ENCODE measurements around the gene HINT1. TPM values are rescaled to one million over a fixed set of nuclear protein-coding genes. Genes with fewer than 3 reads are reported as not detected.

The HINT1 gene
- total RNA-seq, 1 donor from 2014 or later: 282 TPM

DNA sequence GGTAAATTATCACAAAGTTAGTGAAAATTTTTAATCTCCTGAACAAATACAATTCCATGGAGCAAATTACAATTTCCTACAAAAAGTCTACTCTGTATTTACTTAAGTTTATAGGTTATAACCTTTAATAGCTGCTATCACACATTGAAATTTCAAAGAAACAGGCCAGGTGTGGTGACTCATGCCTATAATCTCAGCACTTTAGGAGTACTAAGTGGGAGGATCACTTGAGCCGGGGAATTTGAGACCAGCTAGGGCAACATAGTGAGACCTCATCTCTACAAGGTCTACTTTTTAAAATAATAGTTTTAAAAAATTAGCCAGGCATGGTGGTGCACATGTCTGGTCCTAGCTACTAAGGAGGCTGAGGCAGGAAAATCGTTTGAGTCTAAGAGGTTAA lies 50.3 kb downstream of the HINT1 start:
- Mint-ChIP-seq H3K9me3 (peaks cover 16% of the 10 kb centered on the region), H3K4me1 (peaks cover under 1% of the 10 kb centered on the region), H3K36me3 (ENCODE audit: low read depth) (no peaks in the 10 kb centered on the region), H3K4me3 (no peak overlapping the region), H3K27me3 (peaks cover 1% of the 10 kb centered on the region), H3K27ac (no peak overlapping the region)
- DNase-seq: no peak
- intact Hi-C loops (cut with micrococcal nuclease): loop anchor here (5.0 kb wide), 1 partner anchor 1007 kb away; no protein-coding TSS in a partner anchor

DNA sequence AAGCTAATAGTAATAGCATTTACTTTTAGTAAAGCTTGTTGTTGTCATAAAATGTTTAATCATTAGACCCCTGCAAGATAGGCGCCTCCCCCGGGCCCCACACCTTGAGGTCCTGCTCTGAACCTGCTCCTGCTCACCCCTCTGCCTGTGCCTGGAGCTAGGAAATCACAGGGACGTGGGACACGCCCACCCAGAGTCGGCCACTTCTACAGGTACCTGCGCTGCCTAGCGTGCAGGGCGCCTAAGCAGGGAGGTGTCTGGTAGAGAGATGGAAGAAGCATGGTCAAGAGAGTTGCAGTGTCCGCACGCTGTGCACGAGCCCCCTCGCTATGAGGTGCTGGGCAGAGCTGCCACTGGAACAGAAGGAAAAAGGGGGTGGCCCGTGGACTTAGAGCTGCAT lies 52.6 kb downstream of the HINT1 start:
- H3K27ac Mint-ChIP-seq: no peak overlapping the region
- no peak for DNase-seq

DNA sequence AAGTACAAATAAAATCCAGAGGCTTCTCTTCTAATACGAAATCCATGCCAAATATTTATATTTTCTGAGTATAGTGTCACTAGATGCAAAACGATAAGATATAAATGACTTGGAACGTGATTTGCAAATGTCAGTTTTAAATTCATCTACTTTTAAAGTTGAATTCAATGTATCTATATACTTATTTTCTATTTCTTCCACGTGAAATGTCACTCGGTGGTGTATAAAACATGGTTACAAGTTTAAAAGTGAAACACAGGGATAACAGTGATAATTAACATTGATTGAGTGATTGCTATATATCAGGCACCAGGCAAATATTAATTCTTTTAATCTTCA lies 54.8 kb downstream of the HINT1 start:
- Mint-ChIP-seq H3K27ac (no peak overlapping the region), H3K9me3 (no peaks in the 10 kb centered on the region), H3K36me3 (ENCODE audit: low read depth) (no peaks in the 10 kb centered on the region)

More for the DNA sequence above, 52.6 kb downstream of the HINT1 start:
- Mint-ChIP-seq H3K4me1 (peaks cover 5% of the 10 kb centered on the region), H3K9me3 (peaks cover 3% of the 10 kb centered on the region), H3K4me3 (no peak overlapping the region), H3K36me3 (ENCODE audit: low read depth) (no peaks in the 10 kb centered on the region), H3K27me3 (peaks cover 1% of the 10 kb centered on the region)
- intact Hi-C loops (cut with micrococcal nuclease): loop anchor here (5.0 kb wide), 1 partner anchor 1005 kb away; no protein-coding TSS in a partner anchor

DNA sequence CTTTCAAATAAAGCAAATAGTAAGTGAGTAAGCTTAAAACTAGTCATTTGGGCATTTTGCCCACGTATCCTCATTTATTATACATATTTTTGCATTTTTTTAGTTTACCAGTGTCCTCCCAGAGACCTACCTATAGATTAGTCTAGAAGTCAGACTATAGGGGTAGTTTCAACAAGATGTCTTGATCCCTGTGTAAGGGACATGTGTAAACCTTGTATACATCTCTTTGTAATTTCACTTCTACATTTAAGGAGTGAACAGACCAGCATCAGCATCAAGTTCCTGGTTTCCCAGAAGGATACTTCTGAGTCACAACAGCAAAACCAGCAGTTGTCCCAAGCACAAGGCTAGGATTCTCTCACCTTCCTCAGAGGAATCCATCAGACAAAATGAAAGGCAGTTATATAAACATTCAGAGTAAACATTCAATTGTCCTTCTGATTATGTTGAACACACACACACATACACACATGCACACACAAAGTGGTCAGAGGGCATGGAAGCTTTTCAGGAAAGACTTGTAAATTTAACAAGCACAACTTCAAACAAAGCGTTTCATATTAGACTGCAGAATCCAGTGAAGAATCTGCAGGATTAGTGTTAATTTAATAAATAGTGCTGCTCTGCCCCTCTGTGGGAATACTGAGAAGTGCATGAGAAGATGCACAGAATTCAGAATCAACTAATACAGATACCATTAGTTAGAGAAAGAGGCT lies 55.4 kb downstream of the HINT1 start:
- Mint-ChIP-seq H3K4me3 (no peak overlapping the region), H3K27me3 (no peaks in the 10 kb centered on the region), H3K4me1 (peaks cover 9% of the 10 kb centered on the region), H3K9me3 (no peaks in the 10 kb centered on the region), H3K27ac (no peak overlapping the region), H3K36me3 (ENCODE audit: low read depth) (no peaks in the 10 kb centered on the region)
- intact Hi-C loops (cut with micrococcal nuclease): loop anchor here (1.0 to 5.0 kb wide), 2 partner anchors 238 to 1002 kb away; no protein-coding TSS in a partner anchor
- DNase-seq: peak; percentile 82

More for the DNA sequence above, 54.8 kb downstream of the HINT1 start:
- Mint-ChIP-seq H3K4me1 (peaks cover 9% of the 10 kb centered on the region), H3K27me3 (no peaks in the 10 kb centered on the region), H3K4me3 (no peak overlapping the region)
- intact Hi-C loops (cut with micrococcal nuclease): loop anchor here (1.0 to 5.0 kb wide), 2 partner anchors 239 to 1003 kb away; no protein-coding TSS in a partner anchor
- DNase-seq: no peak

Other genes starting within 250 kb of the HINT1 start
- 17.9 and 18.1 TPM in 2 replicates for gene LYRM7, start 5.7 kb upstream of the HINT1 start, total RNA-seq
- 96.2 and 99.0 TPM in 2 replicates for gene CDC42SE2, start 98.8 kb upstream of the HINT1 start, total RNA-seq

Data from activated CD4-positive, alpha-beta T cell treated with anti-CD3 and anti-CD28 coated beads, Interleukin-2, amount 10 ng/mL, durations not matched to agents 24 days and 14 days (primary cell).